Muscle layer of duodenum (tissue), 2 donors: ENCODE measurements around the gene DHODH.
"Not testable (repeated sequence)": the region's sequence is repeated elsewhere in the genome, so short reads cannot be mapped to it uniquely, and the experiment has no call there.

Source experiments
- H3K27ac ChIP-seq: one replicate; pipeline ENCODE4 v1.7.0; 2013; ENCODE audit warnings: mild to moderate bottlenecking, low read length
- H3K27me3 ChIP-seq: one replicate; pipeline ENCODE4 v1.7.0; 2013; ENCODE audit warnings: low read depth, mild to moderate bottlenecking, control low read depth, low read length
- H3K36me3 ChIP-seq, 2 donors: one replicate each; pipeline ENCODE4 v1.7.0; 2013; ENCODE audit warnings: low read length in 2 of 2, control low read depth in 1 of 2, mild to moderate bottlenecking in 1 of 2; ENCODE audit not compliant: insufficient read depth in 2 of 2, control insufficient read depth in 1 of 2
- H3K4me1 ChIP-seq, 2 donors: one replicate each; pipeline ENCODE4 v1.7.0; 2013; ENCODE audit warnings: low read length in 2 of 2, mild to moderate bottlenecking in 2 of 2, control low read depth in 1 of 2, moderate library complexity in 1 of 2; ENCODE audit not compliant: insufficient read depth in 2 of 2, control insufficient read depth in 1 of 2
- H3K4me3 ChIP-seq, 2 donors: one replicate each; pipeline ENCODE4 v1.7.0; 2013; ENCODE audit warnings: low read length in 2 of 2, low read depth in 1 of 2, mild to moderate bottlenecking in 1 of 2
- H3K9me3 ChIP-seq, 2 donors: one replicate each; pipeline ENCODE4 v1.7.0; 2013; ENCODE audit warnings: low read length in 2 of 2, control low read depth in 1 of 2, mild to moderate bottlenecking in 1 of 2; ENCODE audit not compliant: control insufficient read depth in 1 of 2
- donor health status: healthy.

DHODH gene

DNA sequence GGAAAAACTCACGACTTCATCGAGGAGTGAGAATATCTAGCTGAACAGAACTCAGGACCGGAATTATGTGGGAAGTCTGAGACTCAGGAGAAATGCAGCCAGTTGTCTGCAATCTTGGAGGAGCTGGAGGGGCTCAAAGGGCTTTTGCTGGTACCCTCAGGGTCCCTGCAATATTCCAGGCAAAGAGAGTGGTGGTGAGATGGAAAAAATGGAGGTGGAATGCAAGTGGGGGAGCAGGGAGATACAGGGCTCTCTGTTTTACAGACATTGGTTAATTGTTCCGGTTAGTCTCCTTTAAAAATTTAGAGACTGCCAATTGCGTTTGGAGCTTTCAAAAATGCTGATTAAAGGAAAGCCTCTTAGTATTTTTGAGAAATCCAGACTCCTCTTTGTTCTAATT lies 27.6 kb downstream of the DHODH start:
- H3K27ac ChIP-seq, result no peak overlapping the region
- no peaks in the 10 kb centered on the region for H3K9me3 ChIP-seq
- H3K27me3 ChIP-seq, result no peaks in the 10 kb centered on the region

GRCh38 chr16:72042157-72042660 lies 33.7 kb downstream of the DHODH start:
- H3K27ac ChIP-seq, result no peak overlapping the region
- no peak overlapping the region for H3K4me3 ChIP-seq
- no peaks in the 10 kb centered on the region for H3K4me1 ChIP-seq
- no peaks in the 10 kb centered on the region for H3K9me3 ChIP-seq
- no peaks in the 10 kb centered on the region for H3K27me3 ChIP-seq
- H3K36me3 ChIP-seq, result peaks cover 0 to 33% of the 10 kb centered on the region in 2 donors

More for the DNA sequence above, 27.6 kb downstream of the DHODH start:
- no peaks in the 10 kb centered on the region for H3K4me1 ChIP-seq
- H3K4me3 ChIP-seq, result no peak overlapping the region
- H3K36me3 ChIP-seq, result peaks cover 0 to 4% of the 10 kb centered on the region in 2 donors

GRCh38 chr16:72043058-72043457 lies 34.5 kb downstream of the DHODH start:
- no peaks in the 10 kb centered on the region for H3K27me3 ChIP-seq
- H3K4me1 ChIP-seq, result no peaks in the 10 kb centered on the region
- H3K9me3 ChIP-seq, result no peaks in the 10 kb centered on the region
- peaks cover 0 to 33% of the 10 kb centered on the region in 2 donors for H3K36me3 ChIP-seq
- no peak overlapping the region for H3K27ac ChIP-seq
- H3K4me3 ChIP-seq, result no peak overlapping the region

DNA sequence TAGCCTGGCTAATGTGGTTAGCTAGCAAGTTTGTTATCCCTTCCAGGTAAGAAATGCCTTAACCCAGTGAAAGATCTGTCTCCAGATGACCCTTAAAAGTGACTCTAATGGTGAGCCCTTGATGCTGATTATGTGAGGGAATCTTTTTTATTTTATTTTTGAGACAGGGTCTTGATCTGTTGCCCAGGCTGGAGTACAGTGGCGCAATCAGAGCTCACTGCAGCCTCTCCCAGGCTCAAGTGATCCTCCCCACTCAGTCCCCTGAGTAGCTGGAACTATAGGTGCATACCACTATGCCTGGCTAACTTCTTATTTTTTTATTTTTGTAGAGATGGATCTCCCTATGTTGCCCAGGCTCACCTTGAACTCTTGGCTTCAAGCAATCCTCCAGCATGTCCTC lies 35.0 kb downstream of the DHODH start:
- H3K27me3 ChIP-seq, result no peaks in the 10 kb centered on the region
- no peak overlapping the region for H3K27ac ChIP-seq
- H3K4me1 ChIP-seq, result no peaks in the 10 kb centered on the region
- H3K36me3 ChIP-seq, result peaks cover 0 to 33% of the 10 kb centered on the region in 2 donors
- no peaks in the 10 kb centered on the region for H3K9me3 ChIP-seq
- H3K4me3 ChIP-seq, result no peak overlapping the region

GRCh38 chr16:72044296-72044695 lies 35.8 kb downstream of the DHODH start:
- Histone ChIP-seq H3K4me3 (no peak overlapping the region), H3K36me3 (peaks cover 0 to 28% of the 10 kb centered on the region in 2 donors), H3K27me3 (no peaks in the 10 kb centered on the region), H3K9me3 (no peaks in the 10 kb centered on the region), H3K4me1 (no peaks in the 10 kb centered on the region), H3K27ac (no peak overlapping the region)

GRCh38 chr16:72044825-72045359 lies 36.3 kb downstream of the DHODH start:
- H3K4me1 ChIP-seq, result no peaks in the 10 kb centered on the region
- peaks cover 0 to 28% of the 10 kb centered on the region in 2 donors for H3K36me3 ChIP-seq
- no peak overlapping the region for H3K27ac ChIP-seq
- H3K4me3 ChIP-seq, result no peak overlapping the region
- no peaks in the 10 kb centered on the region for H3K27me3 ChIP-seq
- peaks cover 0 to 4% of the 10 kb centered on the region in 2 donors for H3K9me3 ChIP-seq

DNA sequence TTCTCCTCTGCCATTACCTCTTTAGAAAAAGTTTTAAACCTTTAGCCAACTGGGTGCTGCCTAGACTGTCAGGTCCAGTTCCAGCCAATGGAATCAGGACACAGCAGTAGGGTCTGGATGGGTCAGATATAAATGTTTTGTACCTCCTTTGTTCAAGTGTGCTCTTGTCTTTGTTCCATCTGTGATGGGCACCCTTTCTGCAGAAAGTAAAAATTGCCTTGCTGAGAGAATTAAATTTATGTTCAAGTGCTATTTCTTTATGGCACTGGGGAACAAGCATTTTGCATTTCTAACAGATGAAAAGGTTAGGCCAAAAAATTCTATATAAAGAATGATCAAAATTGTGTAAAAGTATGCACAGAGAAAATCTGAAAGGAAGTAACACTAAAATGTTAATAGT lies 40.6 kb downstream of the DHODH start:
- no peaks in the 10 kb centered on the region for H3K4me1 ChIP-seq
- H3K27ac ChIP-seq, result no peak overlapping the region
- H3K9me3 ChIP-seq, result peaks cover 0 to 4% of the 10 kb centered on the region in 2 donors
- H3K4me3 ChIP-seq, result no peak overlapping the region
- no peaks in the 10 kb centered on the region for H3K27me3 ChIP-seq
- H3K36me3 ChIP-seq, result no peaks in the 10 kb centered on the region

DNA sequence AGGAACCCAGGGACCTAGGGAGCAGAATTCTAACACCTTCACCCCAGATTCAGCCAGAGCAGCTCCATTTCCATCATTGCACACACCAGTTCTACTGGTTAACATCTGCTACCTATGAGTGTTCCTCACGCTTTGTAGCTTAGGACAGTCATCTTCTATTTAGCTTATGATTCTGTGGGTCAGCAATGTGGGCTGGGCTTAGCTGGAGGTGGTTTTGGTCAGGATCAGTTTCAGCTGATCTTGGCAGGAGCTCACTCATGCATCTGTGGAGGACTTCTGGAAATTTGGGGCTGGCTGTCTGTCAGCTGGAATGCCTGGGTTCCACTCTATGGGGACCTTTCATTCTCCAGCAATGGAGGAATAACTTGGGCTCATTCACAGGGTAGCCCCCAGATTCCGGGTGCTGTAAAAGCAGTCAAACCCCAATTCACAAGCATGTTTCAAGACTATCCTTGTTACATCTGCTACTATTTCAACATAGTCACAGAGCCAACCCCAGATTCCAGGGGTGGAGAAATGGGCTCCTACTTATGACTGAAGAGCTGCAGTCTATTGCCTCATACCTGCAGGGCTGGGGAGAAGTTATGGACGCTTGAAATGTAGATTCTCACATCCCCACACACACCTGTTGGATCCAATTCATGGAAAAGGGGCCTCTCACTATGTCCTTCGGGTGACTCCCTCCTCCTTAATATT lies 42.4 kb downstream of the DHODH start:
- Histone ChIP-seq H3K4me3 (no peak overlapping the region), H3K27ac (no peak overlapping the region), H3K4me1 (no peaks in the 10 kb centered on the region), H3K27me3 (no peaks in the 10 kb centered on the region), H3K9me3 (peaks cover 0 to 4% of the 10 kb centered on the region in 2 donors), H3K36me3 (no peaks in the 10 kb centered on the region)

DNA sequence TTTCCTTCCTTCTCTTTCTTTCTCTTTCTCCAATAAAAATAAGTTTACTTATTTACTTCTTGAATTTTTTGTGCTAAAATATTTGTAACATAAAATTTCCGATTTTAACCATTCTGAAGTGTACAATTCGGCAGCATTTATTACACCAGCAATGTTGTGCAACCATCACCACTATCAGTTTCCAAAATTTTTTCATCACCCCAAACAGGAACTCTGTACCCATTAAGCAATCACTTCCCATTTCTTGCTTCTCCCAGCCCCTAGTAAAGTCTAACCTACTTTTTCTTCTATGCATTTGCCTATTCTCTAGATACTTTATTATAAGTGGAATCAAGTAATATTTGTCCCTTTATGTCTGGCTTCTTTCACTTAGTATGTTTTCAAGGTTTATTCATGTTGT lies 43.3 kb downstream of the DHODH start:
- Histone ChIP-seq H3K36me3 (no peaks in the 10 kb centered on the region), H3K27ac (no peak overlapping the region), H3K9me3 (peaks cover 0 to 4% of the 10 kb centered on the region in 2 donors), H3K4me3 (no peak overlapping the region), H3K27me3 (no peaks in the 10 kb centered on the region), H3K4me1 (no peaks in the 10 kb centered on the region)

DNA sequence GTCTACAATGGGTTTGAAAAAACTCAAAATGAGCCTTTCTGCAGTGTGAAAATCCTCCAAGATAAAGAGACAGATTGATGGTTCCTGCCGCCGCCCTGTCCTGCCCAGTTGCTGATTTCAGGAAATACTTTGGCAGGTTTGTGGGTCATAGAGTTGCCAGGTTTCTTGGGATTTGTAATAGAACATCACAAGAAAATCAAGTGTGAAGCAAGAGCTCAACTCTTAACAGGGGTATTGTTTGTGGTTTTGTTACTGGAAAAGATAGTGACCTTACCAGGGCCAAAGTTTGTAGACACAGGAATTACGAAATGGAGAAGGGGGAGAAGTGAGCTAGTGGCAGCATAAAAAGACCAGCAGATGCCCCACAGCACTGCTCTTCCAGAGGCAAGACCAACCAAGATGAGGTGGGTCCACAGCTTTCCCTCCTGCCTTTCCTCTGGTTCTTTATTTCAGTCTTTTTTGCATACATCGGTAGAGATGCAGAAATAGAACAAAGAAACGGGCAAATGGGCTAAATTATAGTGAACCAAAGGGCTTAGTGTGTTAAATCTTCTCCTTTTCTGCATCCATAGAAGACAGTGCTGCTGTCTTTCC lies 45.8 kb downstream of the DHODH start, which contains the start of gene HP:
Gene HP (plus strand): TSS at position 252 of the 594 bp plus-strand sequence. CDS start 148 bp downstream, at position 400.
- not testable (repeated sequence) for H3K36me3 ChIP-seq, H3K9me3 ChIP-seq, H3K27me3 ChIP-seq, H3K27ac ChIP-seq, H3K4me3 ChIP-seq, H3K4me1 ChIP-seq

- no peak overlapping the region for H3K27ac ChIP-seq
- H3K9me3 ChIP-seq, result no peaks in the 10 kb centered on the region
- H3K4me1 ChIP-seq, result no peaks in the 10 kb centered on the region
- H3K36me3 ChIP-seq, result no peaks in the 10 kb centered on the region
- H3K27me3 ChIP-seq, result no peaks in the 10 kb centered on the region
- H3K4me3 ChIP-seq, result no peak overlapping the region
These were observed 47.4 kb downstream of the DHODH start for GRCh38 chr16:72055911-72056310.
